ENCODE measurements around the gene CEP112. TPM values are rescaled to one million over a fixed set of nuclear protein-coding genes. Genes with fewer than 3 reads are reported as not detected.

Gene CEP112
- total and polyA plus RNA-seq, 2 of the 13 experiments (the other 11 are each of a cell fraction or from before 2014, with no cell fraction given), result 1.2 to 3.4 TPM

DNA sequence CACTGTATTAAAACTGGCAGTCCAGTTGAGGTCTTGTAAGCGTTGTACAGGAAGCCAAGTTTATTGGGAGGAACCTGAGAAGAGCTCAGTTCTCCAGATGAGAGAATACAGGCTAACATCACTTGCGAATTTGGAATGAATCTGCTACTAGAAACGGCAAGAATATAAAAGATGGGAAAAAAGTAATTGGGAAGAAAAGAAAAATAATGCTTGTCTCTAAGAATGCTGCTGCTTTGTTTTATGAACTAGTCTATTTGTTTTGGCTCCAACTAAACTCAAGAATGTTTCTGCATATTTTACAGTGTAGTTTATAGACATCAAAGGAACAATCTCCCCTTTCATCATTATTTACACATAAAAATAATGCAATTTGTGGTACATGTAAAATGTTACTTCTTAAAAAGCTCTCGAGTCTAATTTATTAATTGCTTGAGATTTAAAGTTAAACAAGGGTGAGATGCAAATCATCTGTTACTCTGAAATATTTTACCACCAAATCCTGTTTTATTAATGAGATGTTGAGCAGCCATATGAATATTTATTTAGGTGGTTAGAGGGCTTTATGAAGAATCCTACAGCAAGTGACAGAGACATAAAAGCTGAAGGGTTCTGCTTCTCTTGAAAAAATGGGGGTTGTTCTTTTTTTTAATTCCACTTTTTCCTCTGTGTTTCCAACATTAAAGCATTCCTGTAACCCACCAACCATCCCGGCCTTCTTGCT is 468.3 kb downstream of the CEP112 start:
- ChIA-PET CTCF (ENCODE audit: low intra/inter-chr PET ratio, low total read pairs) (no interaction called here), POLR2A (interaction anchor here (1.2 to 1.7 kb wide), 2 partner anchors 32 to 53 kb away, joined by 3 to 5 read pairs; no protein-coding TSS in a partner anchor)
- no peaks in the 10 kb centered on the region for H4K20me1 ChIP-seq (ENCODE audit: insufficient read depth, low read length)
- no peaks in the 10 kb centered on the region for H3K27me3 ChIP-seq (ENCODE audit: control insufficient read depth in 1 of 2, insufficient read depth in 2 of 2, low read length in 2 of 2)
- H3K36me3 ChIP-seq (replicated peaks in 1 of 2; ENCODE audit: control insufficient read depth in 1 of 2, insufficient read depth in 2 of 2, low read length in 2 of 2), result no peaks in the 10 kb centered on the region; a peak in 1 of 5 replicates
- no peaks in the 10 kb centered on the region for H3K9me3 ChIP-seq (ENCODE audit: low read length)
- no peak overlapping the region for H3K4me3 ChIP-seq (replicated peaks in 1 of 3; ENCODE audit: insufficient read depth in 1 of 3, low read depth in 2 of 3, low read length in 3 of 3)
- peak overlapping the region; percentile 42 for H3K4me2 ChIP-seq (ENCODE audit: low read depth, low read length)
- intact Hi-C loops (cut with micrococcal nuclease; ENCODE audit: unreplicated experiment), result no loop called here
- FAIRE-seq (no peak), ATAC-seq (no peak), DNase-seq (ENCODE audit: low spot score) (peak; percentile 71)
- 42% methylated on average over 5 of the region's 5 CpGs for WGBS (ENCODE audit: low lambda C conversion rate)
- H3K9ac ChIP-seq (ENCODE audit: insufficient read depth, low read depth, low read length), result no peak overlapping the region; the same call in 1 of the 2 replicates
- no TSS peak for BruUV-seq (replicated peaks)
- no peaks in the 10 kb centered on the region for H3K79me2 ChIP-seq (ENCODE audit: insufficient read depth, low read length)
- H3K4me1 ChIP-seq (ENCODE audit: insufficient read depth, low read length), result peaks cover 20% of the 10 kb centered on the region
- in situ Hi-C loops (cut with HindIII; ENCODE audit: extremely low pct_ligation_motif_present, low pct_unique_long_range_greater_than_20kb), result no loop called here
- H3K27ac ChIP-seq (ENCODE audit: extremely low read length, insufficient read depth, low read length), result no peak overlapping the region
- no peak overlapping the region for H2AFZ ChIP-seq (ENCODE audit: low read length)
- TF ChIP-seq ARID5B (CRISPR knock-in tag; IDR thresholded peaks at IDR 0.05) (peak; percentile 25; the same call in 1 of the 2 replicates), NFE2 (CRISPR knock-in tag; IDR thresholded peaks at IDR 0.05) (no peak), CSRNP2 (CRISPR knock-in tag; conservative IDR thresholded peaks at IDR 0.05; ENCODE audit: low read depth) (no peak), PRMT3 (CRISPR knock-in tag; IDR thresholded peaks at IDR 0.05; ENCODE audit: borderline replicate concordance, low read depth) (no peak), ZSCAN31 (CRISPR knock-in tag; IDR thresholded peaks at IDR 0.05; ENCODE audit: low read depth) (no peak), ZNF780A (CRISPR knock-in tag; IDR thresholded peaks at IDR 0.05) (no peak), KDM5A (IDR thresholded peaks at IDR 0.05; ENCODE audit: borderline replicate concordance, low read length) (no peak), SSRP1 (CRISPR knock-in tag; IDR thresholded peaks at IDR 0.05) (no peak)
- TF ChIP-seq, protein P1, sequence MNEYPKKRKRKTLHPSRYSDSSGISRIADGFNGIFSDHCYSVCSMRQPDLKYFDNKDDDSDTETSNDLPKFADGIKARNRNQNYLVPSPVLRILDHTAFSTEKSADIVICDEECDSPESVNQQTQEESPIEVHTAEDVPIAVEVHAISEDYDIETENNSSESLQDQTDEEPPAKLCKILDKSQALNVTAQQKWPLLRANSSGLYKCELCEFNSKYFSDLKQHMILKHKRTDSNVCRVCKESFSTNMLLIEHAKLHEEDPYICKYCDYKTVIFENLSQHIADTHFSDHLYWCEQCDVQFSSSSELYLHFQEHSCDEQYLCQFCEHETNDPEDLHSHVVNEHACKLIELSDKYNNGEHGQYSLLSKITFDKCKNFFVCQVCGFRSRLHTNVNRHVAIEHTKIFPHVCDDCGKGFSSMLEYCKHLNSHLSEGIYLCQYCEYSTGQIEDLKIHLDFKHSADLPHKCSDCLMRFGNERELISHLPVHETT (CRISPR knock-in tag; conservative IDR thresholded peaks at IDR 0.05), result no peak
- TF ChIP-seq, protein P2, sequence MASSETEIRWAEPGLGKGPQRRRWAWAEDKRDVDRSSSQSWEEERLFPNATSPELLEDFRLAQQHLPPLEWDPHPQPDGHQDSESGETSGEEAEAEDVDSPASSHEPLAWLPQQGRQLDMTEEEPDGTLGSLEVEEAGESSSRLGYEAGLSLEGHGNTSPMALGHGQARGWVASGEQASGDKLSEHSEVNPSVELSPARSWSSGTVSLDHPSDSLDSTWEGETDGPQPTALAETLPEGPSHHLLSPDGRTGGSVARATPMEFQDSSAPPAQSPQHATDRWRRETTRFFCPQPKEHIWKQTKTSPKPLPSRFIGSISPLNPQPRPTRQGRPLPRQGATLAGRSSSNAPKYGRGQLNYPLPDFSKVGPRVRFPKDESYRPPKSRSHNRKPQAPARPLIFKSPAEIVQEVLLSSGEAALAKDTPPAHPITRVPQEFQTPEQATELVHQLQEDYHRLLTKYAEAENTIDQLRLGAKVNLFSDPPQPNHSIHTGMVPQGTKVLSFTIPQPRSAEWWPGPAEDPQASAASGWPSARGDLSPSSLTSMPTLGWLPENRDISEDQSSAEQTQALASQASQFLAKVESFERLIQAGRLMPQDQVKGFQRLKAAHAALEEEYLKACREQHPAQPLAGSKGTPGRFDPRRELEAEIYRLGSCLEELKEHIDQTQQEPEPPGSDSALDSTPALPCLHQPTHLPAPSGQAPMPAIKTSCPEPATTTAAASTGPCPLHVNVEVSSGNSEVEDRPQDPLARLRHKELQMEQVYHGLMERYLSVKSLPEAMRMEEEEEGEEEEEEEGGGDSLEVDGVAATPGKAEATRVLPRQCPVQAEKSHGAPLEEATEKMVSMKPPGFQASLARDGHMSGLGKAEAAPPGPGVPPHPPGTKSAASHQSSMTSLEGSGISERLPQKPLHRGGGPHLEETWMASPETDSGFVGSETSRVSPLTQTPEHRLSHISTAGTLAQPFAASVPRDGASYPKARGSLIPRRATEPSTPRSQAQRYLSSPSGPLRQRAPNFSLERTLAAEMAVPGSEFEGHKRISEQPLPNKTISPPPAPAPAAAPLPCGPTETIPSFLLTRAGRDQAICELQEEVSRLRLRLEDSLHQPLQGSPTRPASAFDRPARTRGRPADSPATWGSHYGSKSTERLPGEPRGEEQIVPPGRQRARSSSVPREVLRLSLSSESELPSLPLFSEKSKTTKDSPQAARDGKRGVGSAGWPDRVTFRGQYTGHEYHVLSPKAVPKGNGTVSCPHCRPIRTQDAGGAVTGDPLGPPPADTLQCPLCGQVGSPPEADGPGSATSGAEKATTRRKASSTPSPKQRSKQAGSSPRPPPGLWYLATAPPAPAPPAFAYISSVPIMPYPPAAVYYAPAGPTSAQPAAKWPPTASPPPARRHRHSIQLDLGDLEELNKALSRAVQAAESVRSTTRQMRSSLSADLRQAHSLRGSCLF (CRISPR knock-in tag; IDR thresholded peaks at IDR 0.05; ENCODE audit: borderline replicate concordance), result no peak

Data from HepG2 (cell line).